Upper lobe of right lung (tissue), 1 donor: Measurements from ENCODE around the gene DTWD2. TPM values are rescaled to one million over a fixed set of nuclear protein-coding genes. Genes with fewer than 3 reads are reported as not detected.

Experiments used
- ATAC-seq: fragments of 200-7000 bp; cut with Tn5 transposase; one replicate; pipeline ENCODE4 v1.9.1; 2020; ENCODE audit warnings: mild to moderate bottlenecking, moderate library complexity
- DNase-seq: peaks from one replicate; pipeline ENCODE4 v3.0.0-alpha.2; 2020
- H3K27ac ChIP-seq: fragments of 200-600 bp; one replicate; pipeline ENCODE4 v1.8.0; 2022
- H3K27me3 ChIP-seq: fragments of 200-600 bp; one replicate; pipeline ENCODE4 v1.8.0; 2022; ENCODE audit warnings: mild to moderate bottlenecking
- H3K36me3 ChIP-seq: fragments of 200-600 bp; one replicate; pipeline ENCODE4 v1.8.0; 2022
- H3K4me1 ChIP-seq: fragments of 200-600 bp; one replicate; pipeline ENCODE4 v1.8.0; 2022
- H3K4me3 ChIP-seq: fragments of 200-600 bp; one replicate; pipeline ENCODE4 v1.8.0; 2022; ENCODE audit warnings: mild to moderate bottlenecking
- H3K9me3 ChIP-seq: fragments of 200-600 bp; one replicate; pipeline ENCODE4 v1.8.0; 2022
- CTCF ChIP-seq: fragments of 200-600 bp; IDR thresholded peaks from one replicate; pipeline ENCODE4 v1.8.0; 2022; ENCODE audit warnings: antibody characterized with exemption
- intact Hi-C: fragments of 100-400 bp; cut with DNase I; formaldehyde crosslinking; loops from one replicate; pipeline ENCODE4 v1.11.0; 2022
- total RNA-seq: library from RNA; stranded (reverse); fragmentation: NEBNext Ultra II Directional; extraction: Animal tissue kit (Norgen Biotek cat#: 25700); gene quantifications from one replicate; pipeline ENCODE4 v1.2.1, GENCODE V29; 2021
- donor health status: DM: no; HTN: yes; CAD: no; lungs with severe emphysema.

DTWD2 gene
- total RNA-seq, 1 donor from 2014 or later, result 8.5 TPM

- no peak for ATAC-seq
- H3K9me3 ChIP-seq, result no peaks in the 10 kb centered on the region
- H3K36me3 ChIP-seq, result no peaks in the 10 kb centered on the region
- no peaks in the 10 kb centered on the region for H3K27me3 ChIP-seq
- H3K4me1 ChIP-seq, result no peaks in the 10 kb centered on the region
- no peak overlapping the region for H3K27ac ChIP-seq
- intact Hi-C loops, result no loop called here
- H3K4me3 ChIP-seq, result no peak overlapping the region
- no peak for TF ChIP-seq CTCF
- no peak for DNase-seq
Observed at GRCh38 chr5:119021149-119021732, 32.9 kb upstream of the DTWD2 start.

- no peaks in the 10 kb centered on the region for H3K9me3 ChIP-seq
- peak; percentile 79 for ATAC-seq
- no peak overlapping the region for H3K4me3 ChIP-seq
- intact Hi-C loops, result no loop called here
- no peak for TF ChIP-seq CTCF
- no peaks in the 10 kb centered on the region for H3K27me3 ChIP-seq
- H3K27ac ChIP-seq, result no peak overlapping the region
- no peaks in the 10 kb centered on the region for H3K36me3 ChIP-seq
- DNase-seq, result no peak
- H3K4me1 ChIP-seq, result no peaks in the 10 kb centered on the region
Observed at GRCh38 chr5:119019949-119020348, 31.6 kb upstream of the DTWD2 start.

- Histone ChIP-seq H3K36me3 (no peaks in the 10 kb centered on the region), H3K4me1 (no peaks in the 10 kb centered on the region), H3K9me3 (no peaks in the 10 kb centered on the region), H3K27me3 (no peaks in the 10 kb centered on the region), H3K27ac (no peak overlapping the region), H3K4me3 (no peak overlapping the region)
- intact Hi-C loops, result no loop called here
- DNase-seq (no peak), ATAC-seq (no peak)
- TF ChIP-seq CTCF, result no peak
Observed at GRCh38 chr5:119019501-119019900, 31.2 kb upstream of the DTWD2 start.

GRCh38 chr5:119017994-119018393, 29.6 kb upstream of the DTWD2 start:
- Histone ChIP-seq H3K27me3 (no peaks in the 10 kb centered on the region), H3K27ac (no peak overlapping the region), H3K4me3 (no peak overlapping the region), H3K4me1 (no peaks in the 10 kb centered on the region), H3K9me3 (no peaks in the 10 kb centered on the region), H3K36me3 (no peaks in the 10 kb centered on the region)
- DNase-seq (no peak), ATAC-seq (no peak)
- intact Hi-C loops, result no loop called here
- TF ChIP-seq CTCF, result no peak

- Histone ChIP-seq H3K4me1 (no peaks in the 10 kb centered on the region), H3K27me3 (no peaks in the 10 kb centered on the region), H3K36me3 (no peaks in the 10 kb centered on the region), H3K4me3 (no peak overlapping the region), H3K27ac (no peak overlapping the region), H3K9me3 (no peaks in the 10 kb centered on the region)
- intact Hi-C loops, result no loop called here
- DNase-seq, result no peak
- peak; percentile 66 for ATAC-seq
- TF ChIP-seq CTCF, result no peak
Observed at GRCh38 chr5:119016125-119016774, 27.9 kb upstream of the DTWD2 start.

GRCh38 chr5:119011186-119011585, 22.8 kb upstream of the DTWD2 start:
- intact Hi-C loops, result no loop called here
- Histone ChIP-seq H3K36me3 (no peaks in the 10 kb centered on the region), H3K9me3 (no peaks in the 10 kb centered on the region), H3K4me1 (no peaks in the 10 kb centered on the region), H3K27ac (no peak overlapping the region), H3K27me3 (no peaks in the 10 kb centered on the region), H3K4me3 (no peak overlapping the region)
- no peak for TF ChIP-seq CTCF
- DNase-seq (no peak), ATAC-seq (no peak)
